ENCODE measurements around the gene C6orf62. TPM values are rescaled to one million over a fixed set of nuclear protein-coding genes. Genes with fewer than 3 reads are reported as not detected.
"Not testable (repeated sequence)": the region's sequence is repeated elsewhere in the genome, so short reads cannot be mapped to it uniquely, and the experiment has no call there.

Gene C6orf62
- total RNA-seq, 2 experiments from 2014 or later, result 42.3 to 77.4 TPM

GRCh38 chr6:24734166-24734565, 15.2 kb upstream of the C6orf62 start:
- Histone ChIP-seq H2AFZ (ENCODE audit: low read length) (no peak overlapping the region), H3K36me3 (ENCODE audit: insufficient read depth, low read length) (no peaks in the 10 kb centered on the region), H3K4me3 (ENCODE audit: low read depth, low read length, poor library complexity, severe bottlenecking) (no peak overlapping the region), H3K4me1 (ENCODE audit: insufficient read depth, low read length, poor library complexity, severe bottlenecking) (no peaks in the 10 kb centered on the region), H3K27ac (ENCODE audit: low read depth, low read length, poor library complexity, severe bottlenecking) (no peak overlapping the region), H3K79me2 (ENCODE audit: insufficient read depth, low read depth, low read length) (no peaks in the 10 kb centered on the region), H4K20me1 (ENCODE audit: insufficient read depth, low read length) (no peaks in the 10 kb centered on the region), H3K9me3 (ENCODE audit: low read length) (peaks cover 39% of the 10 kb centered on the region), H3K4me2 (ENCODE audit: low read length) (no peak overlapping the region), H3K9me2 (ENCODE audit: insufficient read depth, low read length) (no peaks in the 10 kb centered on the region)
- DNase-seq (ENCODE audit: low spot score), result no peak
- ChIA-PET POLR2A (interaction anchor here (0.7 to 1.0 kb wide), 2 partner anchors 11 to 12 kb away, joined by 3 read pairs; no protein-coding TSS in a partner anchor), CTCF (ENCODE audit: unreplicated experiment) (no interaction called here)
- no TSS peak for BruUV-seq (replicated peaks)
- intact Hi-C loops (cut with micrococcal nuclease; ENCODE audit: unreplicated experiment), result no loop called here
- TF ChIP-seq EZH2phosphoT487 (IDR thresholded peaks at IDR 0.05; ENCODE audit: borderline replicate concordance, low read depth, low read length), result no peak
- no peak for TF ChIP-seq CTCF (conservative IDR thresholded peaks at IDR 0.05; ENCODE audit: low read length)

DNA sequence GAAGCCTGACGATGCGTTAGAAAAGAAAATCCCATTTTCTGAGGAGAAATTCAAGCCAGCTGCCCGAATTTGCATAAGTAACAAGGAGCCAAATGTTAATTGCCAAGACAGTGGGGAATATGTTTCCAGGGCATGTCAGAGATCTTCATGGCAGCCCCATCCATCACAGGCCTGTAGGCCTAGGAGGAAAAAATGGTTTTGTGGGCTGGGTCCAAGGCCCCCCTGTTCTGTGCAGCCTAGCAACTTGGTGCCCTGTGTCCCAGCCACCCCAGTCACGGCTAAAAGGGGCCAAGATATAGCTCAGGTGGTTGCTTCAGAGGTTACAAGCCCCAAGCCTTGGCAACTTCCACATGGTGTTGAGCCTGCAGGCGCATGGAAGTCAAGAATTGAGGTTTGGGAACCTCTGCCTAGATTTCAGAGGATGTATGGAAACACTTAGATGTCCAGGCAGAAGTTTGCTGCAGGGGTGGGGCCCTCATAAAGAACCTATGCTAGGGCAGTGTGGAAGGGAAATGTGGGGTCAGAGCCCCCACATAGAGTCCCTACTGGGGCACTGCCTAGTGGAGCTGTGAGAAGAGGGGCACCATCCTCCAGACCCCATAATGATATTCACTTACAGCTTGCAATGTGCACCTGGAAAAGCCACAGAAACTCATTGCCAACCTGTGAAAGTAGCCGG, 12.6 kb upstream of the C6orf62 start:
- H3K4me1 ChIP-seq (ENCODE audit: insufficient read depth, low read length, poor library complexity, severe bottlenecking); CTCF ChIA-PET (ENCODE audit: unreplicated experiment); H3K36me3 ChIP-seq (ENCODE audit: insufficient read depth, low read length); H3K9me2 ChIP-seq (ENCODE audit: insufficient read depth, low read length); BruUV-seq (replicated peaks); intact Hi-C loops (cut with micrococcal nuclease; ENCODE audit: unreplicated experiment); H3K27ac ChIP-seq (ENCODE audit: low read depth, low read length, poor library complexity, severe bottlenecking); DNase-seq (ENCODE audit: low spot score); H2AFZ ChIP-seq (ENCODE audit: low read length); H3K4me3 ChIP-seq (ENCODE audit: low read depth, low read length, poor library complexity, severe bottlenecking); H3K4me2 ChIP-seq (ENCODE audit: low read length); H4K20me1 ChIP-seq (ENCODE audit: insufficient read depth, low read length); H3K79me2 ChIP-seq (ENCODE audit: insufficient read depth, low read depth, low read length): not testable (repeated sequence)
- POLR2A ChIA-PET, result interaction anchor here (0.6 to 1.5 kb wide), 3 partner anchors 10 to 180 kb away, joined by 3 to 4 read pairs (median 4); no protein-coding TSS in a partner anchor
- H3K9me3 ChIP-seq (ENCODE audit: low read length), result peaks cover 49% of the 10 kb centered on the region

DNA sequence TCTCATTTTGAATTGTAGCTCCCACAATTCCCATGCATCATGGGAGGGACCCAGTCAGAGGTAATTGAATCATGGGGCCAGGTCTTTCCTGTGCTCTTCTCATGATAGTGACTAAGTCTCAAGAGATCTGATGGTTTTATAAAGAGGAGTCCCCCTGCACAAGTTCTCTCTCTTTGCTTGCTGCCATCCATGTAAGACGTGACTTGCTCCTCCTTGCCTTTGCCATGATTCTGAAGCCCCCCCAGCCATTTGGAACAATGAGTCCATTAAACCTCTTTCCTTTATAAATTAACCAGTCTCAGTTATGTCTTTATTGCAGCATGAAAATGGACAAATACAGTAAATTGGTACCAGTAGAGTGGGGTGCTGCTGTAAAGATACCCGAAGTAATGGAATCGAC, 11.7 kb upstream of the C6orf62 start:
- intact Hi-C loops (cut with micrococcal nuclease; ENCODE audit: unreplicated experiment); H4K20me1 ChIP-seq (ENCODE audit: insufficient read depth, low read length); H3K4me1 ChIP-seq (ENCODE audit: insufficient read depth, low read length, poor library complexity, severe bottlenecking); H3K27ac ChIP-seq (ENCODE audit: low read depth, low read length, poor library complexity, severe bottlenecking); DNase-seq (ENCODE audit: low spot score); H3K79me2 ChIP-seq (ENCODE audit: insufficient read depth, low read depth, low read length); H2AFZ ChIP-seq (ENCODE audit: low read length); H3K4me3 ChIP-seq (ENCODE audit: low read depth, low read length, poor library complexity, severe bottlenecking); H3K4me2 ChIP-seq (ENCODE audit: low read length); H3K36me3 ChIP-seq (ENCODE audit: insufficient read depth, low read length); H3K9me2 ChIP-seq (ENCODE audit: insufficient read depth, low read length); BruUV-seq (replicated peaks); POLR2A ChIA-PET; CTCF ChIA-PET (ENCODE audit: unreplicated experiment): not testable (repeated sequence)
- peaks cover 49% of the 10 kb centered on the region for H3K9me3 ChIP-seq (ENCODE audit: low read length)
